BE2C (cell line): ENCODE data around the gene LTBP2.

Experiments used
- DNase-seq: peaks from one replicate; pipeline ENCODE4 v3.0.0-alpha.2; 2020
- H3K27me3 ChIP-seq: fragments of 250-450 bp; sonication (Bioruptor Pico); 2 replicates; pipeline ENCODE4 v1.5.1; 2020; ENCODE audit warnings: mild to moderate bottlenecking
- H3K36me3 ChIP-seq: fragments of 250-450 bp; sonication (Bioruptor Pico); 2 replicates; pipeline ENCODE4 v1.5.1; 2020; ENCODE audit warnings: mild to moderate bottlenecking
- H3K4me1 ChIP-seq: fragments of 250-450 bp; sonication (Bioruptor Pico); 2 replicates; pipeline ENCODE4 v1.5.1; 2020
- H3K4me3 ChIP-seq: 2 replicates; pipeline ENCODE4 v1.5.1; 2011; ENCODE audit warnings: low read depth, low read length
- H3K9me3 ChIP-seq: fragments of 250-450 bp; sonication (Bioruptor Pico); 2 replicates; pipeline ENCODE4 v1.5.1; 2020
- TF ChIP-seq, protein P1 (sequence below): IDR thresholded peaks from 2 replicates; pipeline ENCODE4 v1.5.1; 2012; ENCODE audit warnings: mild to moderate bottlenecking, low read depth, low read length

Gene LTBP2

DNA sequence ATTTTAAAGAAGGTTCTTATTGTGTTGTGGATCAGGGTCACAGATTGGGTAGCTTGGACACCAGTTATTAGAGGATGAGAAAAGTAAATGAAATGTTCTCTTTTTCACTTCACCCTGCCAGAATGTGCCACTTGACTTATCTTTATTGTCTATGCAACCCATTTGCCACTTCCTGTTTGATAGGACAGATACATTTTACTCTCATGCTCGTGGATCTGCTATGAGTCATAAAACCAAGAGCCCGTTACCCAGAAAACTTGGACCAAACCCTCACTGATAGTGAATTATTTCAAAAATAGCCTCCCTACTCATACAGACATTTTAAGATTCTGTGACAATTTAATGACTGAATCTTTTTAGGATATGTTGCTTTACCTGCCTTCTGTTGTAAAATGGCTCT lies 116.7 kb downstream of the LTBP2 start:
- no peaks in the 10 kb centered on the region for H3K9me3 ChIP-seq
- H3K4me1 ChIP-seq = no peaks in the 10 kb centered on the region
- no peaks in the 10 kb centered on the region for H3K36me3 ChIP-seq
- TF ChIP-seq, protein P1, sequence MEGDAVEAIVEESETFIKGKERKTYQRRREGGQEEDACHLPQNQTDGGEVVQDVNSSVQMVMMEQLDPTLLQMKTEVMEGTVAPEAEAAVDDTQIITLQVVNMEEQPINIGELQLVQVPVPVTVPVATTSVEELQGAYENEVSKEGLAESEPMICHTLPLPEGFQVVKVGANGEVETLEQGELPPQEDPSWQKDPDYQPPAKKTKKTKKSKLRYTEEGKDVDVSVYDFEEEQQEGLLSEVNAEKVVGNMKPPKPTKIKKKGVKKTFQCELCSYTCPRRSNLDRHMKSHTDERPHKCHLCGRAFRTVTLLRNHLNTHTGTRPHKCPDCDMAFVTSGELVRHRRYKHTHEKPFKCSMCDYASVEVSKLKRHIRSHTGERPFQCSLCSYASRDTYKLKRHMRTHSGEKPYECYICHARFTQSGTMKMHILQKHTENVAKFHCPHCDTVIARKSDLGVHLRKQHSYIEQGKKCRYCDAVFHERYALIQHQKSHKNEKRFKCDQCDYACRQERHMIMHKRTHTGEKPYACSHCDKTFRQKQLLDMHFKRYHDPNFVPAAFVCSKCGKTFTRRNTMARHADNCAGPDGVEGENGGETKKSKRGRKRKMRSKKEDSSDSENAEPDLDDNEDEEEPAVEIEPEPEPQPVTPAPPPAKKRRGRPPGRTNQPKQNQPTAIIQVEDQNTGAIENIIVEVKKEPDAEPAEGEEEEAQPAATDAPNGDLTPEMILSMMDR = no peak
- H3K27me3 ChIP-seq = peaks cover 26% of the 10 kb centered on the region
- no peak for DNase-seq
- no peak overlapping the region for H3K4me3 ChIP-seq

DNA sequence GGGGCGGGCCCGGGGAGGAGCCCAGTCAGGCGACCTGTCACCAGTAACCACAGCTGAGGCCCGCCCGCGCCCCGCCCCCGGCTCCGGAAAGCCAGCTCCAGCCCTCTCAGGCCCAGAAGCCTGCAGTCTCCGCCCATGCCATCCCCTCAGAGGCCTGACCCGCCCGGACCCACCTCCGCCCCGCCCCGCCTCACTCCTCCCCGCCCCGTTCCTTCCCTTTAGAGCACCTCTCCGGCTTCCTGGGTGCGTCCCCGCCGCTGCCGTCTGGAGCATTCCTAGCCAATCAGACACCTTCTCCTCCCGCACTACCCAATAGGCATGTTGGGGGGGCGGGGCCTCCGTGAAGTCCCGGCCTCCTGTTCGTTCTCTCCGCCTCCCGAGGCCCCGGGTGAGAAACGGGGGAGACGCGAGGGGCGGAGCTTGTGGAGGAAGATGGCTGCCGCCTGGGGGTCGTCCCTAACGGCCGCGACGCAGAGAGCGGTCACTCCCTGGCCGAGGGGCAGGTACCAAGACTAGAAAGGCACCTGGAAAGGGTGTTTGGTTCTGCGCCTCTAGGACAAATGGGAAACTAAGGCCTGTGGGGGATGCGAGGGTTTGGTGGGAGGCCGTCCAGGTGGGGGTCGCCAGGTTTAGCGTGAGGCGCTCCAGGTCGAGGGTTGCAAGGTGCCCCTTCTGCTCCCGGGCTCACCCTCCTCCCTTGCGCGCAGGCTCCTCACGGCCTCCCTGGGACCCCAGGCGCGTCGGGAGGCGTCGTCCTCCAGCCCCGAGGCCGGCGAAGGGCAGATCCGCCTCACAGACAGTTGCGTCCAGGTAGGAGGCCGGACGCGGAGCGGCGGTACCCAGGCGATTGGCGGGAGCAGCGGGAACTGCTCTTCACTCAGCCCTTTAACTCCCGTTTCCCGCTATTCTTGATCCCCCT lies 118.4 kb downstream of the LTBP2 start, which contains the start of gene ISCA2:
Gene ISCA2 (plus strand): TSS at position 423 of the 919 bp plus-strand sequence. CDS start 10 bp downstream, at position 433.
- H3K36me3 ChIP-seq = no peaks in the 10 kb centered on the region
- no peaks in the 10 kb centered on the region for H3K4me1 ChIP-seq
- H3K4me3 ChIP-seq = peak within 1 kb of the TSS; percentile 89
- TF ChIP-seq, protein P1 = no peak
- H3K27me3 ChIP-seq = peaks cover 39% of the 10 kb centered on the region
- peak; percentile 100 for DNase-seq
- no peaks in the 10 kb centered on the region for H3K9me3 ChIP-seq

DNA sequence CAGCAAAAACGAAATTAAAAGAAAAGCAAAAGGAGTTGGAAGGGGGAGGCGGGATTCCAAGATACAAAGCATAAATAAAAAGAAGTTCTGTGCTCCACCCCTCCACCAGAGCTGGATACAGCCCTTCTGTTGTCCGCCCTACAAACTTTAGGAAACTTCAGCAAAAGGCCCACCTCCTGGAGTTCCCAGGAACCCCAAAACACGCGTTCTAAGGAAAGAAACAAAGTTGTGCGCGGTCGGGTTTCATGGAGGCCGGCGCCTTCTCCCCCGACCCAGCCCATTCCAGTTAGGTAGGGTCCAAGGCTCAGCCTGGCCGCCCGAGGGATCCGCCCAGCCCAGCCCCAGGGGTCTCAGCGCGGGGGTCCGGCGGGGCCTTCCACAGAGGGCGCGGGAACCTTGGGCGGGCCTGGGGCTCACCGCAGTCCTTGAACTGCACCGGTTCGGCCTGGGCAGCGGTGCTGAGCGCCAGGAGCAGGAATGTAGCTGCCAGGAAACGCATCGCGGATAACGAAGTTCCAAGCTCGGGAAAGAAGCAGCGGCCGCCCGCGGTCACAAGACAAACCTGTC lies 119.2 kb downstream of the LTBP2 start, which contains the start of gene NPC2:
Gene NPC2 (minus strand): TSS at position 530 of the 567 bp plus-strand sequence. CDS start 31 bp downstream, at position 499.
- Histone ChIP-seq H3K36me3 (no peaks in the 10 kb centered on the region), H3K4me3 (peak within 1 kb of the TSS; percentile 89), H3K27me3 (peaks cover 45% of the 10 kb centered on the region), H3K4me1 (no peaks in the 10 kb centered on the region), H3K9me3 (no peaks in the 10 kb centered on the region)
- TF ChIP-seq, protein P1 = no peak
- no peak for DNase-seq

DNA sequence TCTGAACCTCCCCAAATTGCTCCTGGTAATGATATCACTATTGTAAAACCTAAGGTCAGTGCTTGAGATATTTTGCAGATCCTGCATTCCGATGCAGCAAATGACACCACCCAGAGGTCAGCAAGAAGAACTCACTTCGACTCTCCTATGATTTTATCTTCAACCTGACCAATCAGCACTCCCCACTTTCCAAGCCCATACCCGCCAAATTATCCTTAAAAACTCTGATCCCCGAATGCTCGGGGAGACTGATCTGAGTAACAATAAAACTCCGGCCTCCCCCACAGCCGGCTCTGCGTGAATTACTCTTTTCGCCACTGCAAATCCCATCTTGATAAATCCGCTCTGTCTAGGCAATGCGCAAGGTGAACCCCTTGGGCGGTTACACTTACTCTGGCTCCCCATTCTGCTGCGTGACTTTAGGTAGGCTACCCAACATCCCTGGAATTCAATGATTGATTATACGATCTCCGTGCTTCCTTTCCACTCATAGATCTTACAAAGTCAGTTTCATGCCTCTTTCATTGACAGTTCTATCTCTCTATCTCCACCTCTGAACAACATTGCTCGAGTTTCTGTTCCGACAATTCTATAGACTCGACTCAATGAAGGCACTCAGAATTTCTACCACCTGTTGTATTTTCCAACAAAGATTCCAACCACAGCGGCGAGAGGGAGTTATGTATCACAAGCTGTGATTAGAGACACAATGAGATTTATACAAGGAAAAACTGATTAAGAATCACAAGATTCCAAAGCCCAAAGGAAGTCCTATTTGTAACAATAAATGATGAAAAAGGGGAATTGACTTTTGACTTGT lies 119.9 kb downstream of the LTBP2 start:
- Histone ChIP-seq H3K36me3 (no peaks in the 10 kb centered on the region), H3K4me1 (no peaks in the 10 kb centered on the region), H3K9me3 (no peaks in the 10 kb centered on the region), H3K27me3 (peaks cover 50% of the 10 kb centered on the region), H3K4me3 (peak overlapping the region; percentile 62)
- no peak for DNase-seq
- TF ChIP-seq, protein P1 = no peak

DNA sequence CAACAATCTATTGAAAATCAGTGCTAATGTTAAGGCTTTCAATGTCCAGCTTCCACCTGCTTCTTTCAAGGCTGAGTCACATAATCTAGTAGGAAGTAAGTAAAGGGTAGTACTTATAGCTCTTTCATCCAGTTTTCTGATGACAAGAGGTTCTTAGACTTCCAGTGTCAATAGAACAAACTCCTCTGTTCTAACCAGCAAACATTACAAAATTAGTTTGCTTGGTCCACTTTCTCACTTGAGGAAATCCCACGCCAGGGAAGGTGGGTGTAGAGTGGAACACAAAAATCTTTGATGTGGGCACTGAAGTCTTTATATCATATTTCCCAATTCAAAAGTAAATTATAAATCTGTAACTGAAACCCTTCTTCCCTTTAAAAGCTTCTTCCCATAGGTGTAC lies 121.6 kb downstream of the LTBP2 start:
- no peak overlapping the region for H3K4me3 ChIP-seq
- H3K9me3 ChIP-seq = no peaks in the 10 kb centered on the region
- TF ChIP-seq, protein P1 = no peak
- H3K4me1 ChIP-seq = no peaks in the 10 kb centered on the region
- peaks cover 62% of the 10 kb centered on the region for H3K27me3 ChIP-seq
- no peak for DNase-seq
- no peaks in the 10 kb centered on the region for H3K36me3 ChIP-seq
